GM12878 (cell line): ENCODE results near the gene NIPA2. TPM values are rescaled to one million over a fixed set of nuclear protein-coding genes. Genes with fewer than 3 reads are reported as not detected.
"Not testable (repeated sequence)": the region's sequence is repeated elsewhere in the genome, so short reads cannot be mapped to it uniquely, and the experiment has no call there.

Experiments
- ATAC-seq: fragments of 200-7000 bp; cut with Tn5 transposase; 3 replicates; pipeline ENCODE4 v1.9.1; 2020; ENCODE audit warnings: mild to moderate bottlenecking, moderate library complexity
- BruUV-seq: library from RNA; stranded (reverse); fragments of 400-500 nt; replicated peaks from 2 replicates; lab custom pipeline; 2021; lab: Mats Ljungman, UMichigan
- CTCF ChIA-PET: fragments of 300-600 bp; sonication (Branson Sonifier 250); formaldehyde crosslinking; extraction: SDS; loops from one replicate; lab custom pipeline; 2021; ENCODE audit warnings: inconsistent platforms; lab: Yijun Ruan, JAX
- POLR2A ChIA-PET: fragments of 350-600 bp; formaldehyde crosslinking; extraction: SDS; loops from one replicate; lab custom pipeline; 2021; ENCODE audit warnings: inconsistent platforms; lab: Charles Lee
- RAD21 ChIA-PET: fragments of 300-600 bp; sonication (Branson Sonifier 250); formaldehyde crosslinking; loops from one replicate; lab custom pipeline; 2023; ENCODE audit warnings: antibody characterized with exemption; ENCODE audit not compliant: unreplicated experiment; lab: Charles Lee
- SMC1A ChIA-PET: fragments of 300-600 bp; sonication (Branson Sonifier 250); formaldehyde crosslinking; loops from one replicate; lab custom pipeline; 2023; ENCODE audit not compliant: unreplicated experiment, uncharacterized antibody; lab: Charles Lee
- DNase-seq: peaks from one replicate; pipeline ENCODE4 v3.0.0-alpha.2; 2011; ENCODE audit warnings: low read depth, low spot score
- FAIRE-seq: peaks from 3 replicates; lab custom pipeline; 2011; peaks lifted over from hg19 to GRCh38; lab: Jason Lieb, UNC
- H2AFZ ChIP-seq: 2 replicates; pipeline ENCODE4 v1.6.0; 2011; ENCODE audit warnings: low read depth, low read length, control low read depth; ENCODE audit not compliant: control insufficient read depth
- H3K27ac ChIP-seq: 2 replicates; pipeline ENCODE4 v1.5.1; 2011; ENCODE audit warnings: control low read depth; ENCODE audit not compliant: control insufficient read depth, insufficient read depth
- H3K27me3 ChIP-seq, 2 experiments: replicated peaks in 1 of 2; 2 replicates each; pipeline versions ENCODE4 v1.6.0 to v1.6.1; 2011; ENCODE audit warnings: low read length in 1 of 2; ENCODE audit not compliant: control insufficient read depth in 2 of 2, insufficient read depth in 2 of 2
- H3K36me3 ChIP-seq, 2 experiments: 2 replicates each; pipeline ENCODE4 v1.5.1; 2011; ENCODE audit warnings: low read length in 1 of 2; ENCODE audit not compliant: control insufficient read depth in 2 of 2, insufficient read depth in 2 of 2
- H3K4me1 ChIP-seq: 2 replicates; pipeline ENCODE4 v1.6.1; 2011; ENCODE audit warnings: mild to moderate bottlenecking, low read length, moderate library complexity, mixed read lengths; ENCODE audit not compliant: control insufficient read depth, insufficient read depth
- H3K4me2 ChIP-seq: 2 replicates; pipeline ENCODE4 v1.6.0; 2011; ENCODE audit warnings: control low read depth; ENCODE audit not compliant: control insufficient read depth, insufficient read depth
- H3K4me3 ChIP-seq: fragments of 200-600 bp; sonication (generic); 2 replicates; pipeline ENCODE4 v1.5.1; 2016
- H3K79me2 ChIP-seq: 2 replicates; pipeline ENCODE4 v1.6.0; 2011; ENCODE audit warnings: low read length; ENCODE audit not compliant: control insufficient read depth, insufficient read depth
- H3K9ac ChIP-seq: 2 replicates; pipeline ENCODE4 v1.8.0; 2011; ENCODE audit warnings: low read length, control low read depth, mixed read lengths; ENCODE audit not compliant: control insufficient read depth, insufficient read depth
- H3K9me3 ChIP-seq: replicated peaks from 3 replicates; pipeline ENCODE4 v1.5.1; 2011; ENCODE audit warnings: mild to moderate bottlenecking, low read length; ENCODE audit not compliant: control insufficient read depth, insufficient read depth
- H4K20me1 ChIP-seq: 2 replicates; pipeline ENCODE4 v1.6.0; 2011; ENCODE audit not compliant: control insufficient read depth, insufficient read depth
- PAX5 ChIP-seq: IDR thresholded peaks from 2 replicates; pipeline ENCODE4 v1.6.1; 2011; ENCODE audit warnings: low read depth, low read length, borderline replicate concordance
- PAX8 ChIP-seq: fragments of 450-650 bp; IDR thresholded peaks from 2 replicates; pipeline ENCODE4 v1.6.1; 2017; ENCODE audit warnings: mild to moderate bottlenecking, moderate library complexity
- TCF3 ChIP-seq: IDR thresholded peaks from 2 replicates; pipeline ENCODE4 v1.6.1; 2012; ENCODE audit warnings: low read depth, mild to moderate bottlenecking, low read length, borderline replicate concordance; ENCODE audit not compliant: insufficient read depth
- TCF7 ChIP-seq: IDR thresholded peaks from 2 replicates; pipeline ENCODE4 v1.6.1; 2014; ENCODE audit warnings: antibody characterized with exemption, borderline replicate concordance
- WGBS: methylation state at CpG from one replicate; pipeline ENCODE4 v1.1.6; 2016; ENCODE audit warnings: low lambda C conversion rate; ENCODE audit not compliant: insufficient replicate concordance, insufficient coverage; ENCODE audit errors: missing lambda C conversion rate; 5-methylcytosine and 5-hydroxymethylcytosine counted together
- in situ Hi-C: fragments of 300-500 bp; cut with MboI; formaldehyde crosslinking; loops from 9 replicates; pipeline ENCODE4 v1.14.3; 2018; ENCODE audit warnings: mixed read lengths
- intact Hi-C: fragments of 100-400 bp; cut with micrococcal nuclease; formaldehyde crosslinking; loops from one replicate; pipeline ENCODE4 v1.14.2; 2022; ENCODE audit not compliant: unreplicated experiment
- polyA plus RNA-seq, 11 experiments: library from polyadenylated mRNA; depleted of rRNA in 4 of 11; unstranded in 6 of 11; stranded (reverse) in 5 of 11; fragments of >200 nt; fragmentation: Nextera tagmentation in 4 of 11; fragmentation: Illumina TruSeq in 1 of 11; extraction: Ambion mirVana in 4 of 11; extraction: Trizol in 1 of 11; gene quantifications; 1 replicate in 1 of 11; 2 replicates in 10 of 11; pipeline versions ENCODE4 v1.2.1 to v1.2.3, GENCODE V29; 2011 to 2016; ENCODE audit warnings: inconsistent platforms in 2 of 11, missing spikeins in 2 of 11, low read depth in 1 of 11
- total RNA-seq, 4 experiments: library from RNA; depleted of rRNA in 3 of 4; stranded (reverse); fragments of >200 nt in 3 of 4; fragmentation: Illumina TruSeq in 1 of 4; extraction: Trizol in 1 of 4; gene quantifications; 2 replicates each; pipeline versions ENCODE4 v1.2.1 to v1.2.3, GENCODE V29; 2013 to 2021

NIPA2 gene
- total and polyA plus RNA-seq, 10 of the 15 experiments (the other 5 are each of a cell fraction or from before 2014, with no cell fraction given) = 24.4 to 159 (median 96.5) TPM

DNA sequence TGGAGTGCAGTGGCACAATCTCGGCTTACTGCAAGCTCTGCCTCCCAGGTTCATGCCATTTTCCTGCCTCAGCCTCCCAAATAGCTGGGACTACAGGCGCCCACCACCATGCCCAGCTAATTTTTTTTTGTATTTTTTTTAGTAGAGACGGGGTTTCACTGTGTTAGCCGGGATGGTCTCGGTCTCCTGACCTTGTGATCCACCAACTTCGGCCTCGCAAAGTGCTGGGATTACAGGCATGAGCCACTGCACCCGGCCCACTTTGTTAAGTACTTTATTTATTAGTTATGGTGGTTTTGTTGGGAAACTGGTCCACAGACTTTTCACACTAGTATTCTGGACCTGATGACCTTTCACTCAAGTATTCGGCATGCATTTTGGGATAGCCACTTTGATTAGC lies 30.6 kb upstream of the NIPA2 start:
- WGBS = 91% methylated on average over 9 of the region's 9 CpGs
- H3K27me3 ChIP-seq, intact Hi-C loops, DNase-seq, H4K20me1 ChIP-seq, H2AFZ ChIP-seq, H3K9ac ChIP-seq, BruUV-seq, H3K27ac ChIP-seq, FAIRE-seq, H3K9me3 ChIP-seq, RAD21 ChIA-PET, CTCF ChIA-PET, ATAC-seq, H3K4me3 ChIP-seq, in situ Hi-C loops, H3K4me2 ChIP-seq: not testable (repeated sequence)
- SMC1A ChIA-PET = interaction anchor here (0.6 to 1.5 kb wide), 2 partner anchors 17 to 55 kb away, joined by 3 read pairs; no protein-coding TSS in a partner anchor
- peaks cover 21% of the 10 kb centered on the region for H3K4me1 ChIP-seq
- POLR2A ChIA-PET = interaction anchor here (1.1 kb wide), 1 partner anchor 17 kb away, joined by 3 read pairs; no protein-coding TSS in a partner anchor
- H3K36me3 ChIP-seq = peaks cover 10 to 16% of the 10 kb centered on the region in 2 experiments
- peaks cover 37% of the 10 kb centered on the region for H3K79me2 ChIP-seq

DNA sequence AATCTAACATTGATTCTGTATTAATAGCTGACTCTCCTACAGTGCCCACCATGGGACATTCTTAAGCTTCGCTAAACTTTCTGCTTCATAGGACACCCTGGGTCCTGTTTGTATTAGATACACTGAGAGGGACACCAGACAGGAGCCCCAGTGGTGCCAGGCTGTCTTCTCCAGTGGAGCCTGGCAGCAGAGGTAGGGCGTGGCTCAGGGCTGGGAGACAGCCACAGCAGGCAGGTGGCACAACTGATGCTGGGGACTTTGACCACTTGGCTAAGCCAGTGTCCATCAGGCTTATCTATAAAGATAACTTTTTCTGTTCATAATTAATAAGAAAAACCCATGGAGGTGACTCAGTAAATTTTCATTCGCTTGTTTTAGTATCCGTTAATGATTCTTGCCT lies 30.2 kb upstream of the NIPA2 start:
- no peak overlapping the region for H3K9ac ChIP-seq
- DNase-seq (no peak), FAIRE-seq (no peak), ATAC-seq (no peak)
- intact Hi-C loops (no loop called here), in situ Hi-C loops (no loop called here)
- H3K4me2 ChIP-seq = no peak overlapping the region
- peaks cover 33% of the 10 kb centered on the region for H3K79me2 ChIP-seq
- H3K27me3 ChIP-seq = no peaks in the 10 kb centered on the region
- H4K20me1 ChIP-seq = no peaks in the 10 kb centered on the region
- no peaks in the 10 kb centered on the region for H3K9me3 ChIP-seq
- BruUV-seq = no TSS peak
- 99% methylated on average over 4 of the region's 4 CpGs for WGBS
- ChIA-PET RAD21 (no interaction called here), POLR2A (interaction anchor here (1.1 kb wide), 1 partner anchor 17 kb away, joined by 3 read pairs; no protein-coding TSS in a partner anchor), SMC1A (interaction anchor here (1.5 to 3.5 kb wide), 2 partner anchors 12 to 17 kb away, joined by 3 to 18 read pairs; no protein-coding TSS in a partner anchor), CTCF (no interaction called here)
- peaks cover 10 to 18% of the 10 kb centered on the region in 2 experiments for H3K36me3 ChIP-seq
- H2AFZ ChIP-seq = no peak overlapping the region
- no peak overlapping the region for H3K4me3 ChIP-seq
- TF ChIP-seq TCF7 (no peak), TCF3 (no peak), PAX5 (no peak), PAX8 (no peak)
- H3K4me1 ChIP-seq = peaks cover 21% of the 10 kb centered on the region
- no peak overlapping the region for H3K27ac ChIP-seq
